Stomach (tissue), 9 donors: Measurements from ENCODE around the gene LAMP5. TPM values are rescaled to one million over a fixed set of nuclear protein-coding genes. Genes with fewer than 3 reads are reported as not detected.

Experiments
- DNase-seq, 2 donors: peaks; one replicate each; pipeline versions ENCODE4 v3.0.0 to v3.0.0-alpha.2; 2013 to 2019
- H3K27ac ChIP-seq, 5 donors: fragments of 200-600 bp in 4 of 5; sonication (generic) in 4 of 5; one replicate each; pipeline ENCODE4 v1.5.1; 2013 to 2019; ENCODE audit warnings: mild to moderate bottlenecking in 1 of 5, moderate library complexity in 1 of 5
- H3K27me3 ChIP-seq, 3 donors: fragments of 200-600 bp; sonication (generic); one replicate each; pipeline ENCODE4 v1.5.1; 2017 to 2019; ENCODE audit warnings: mixed run types in 1 of 3
- H3K36me3 ChIP-seq, 4 donors: fragments of 200-600 bp; sonication (generic); 1 replicate in 3 of 4; 2 replicates in 1 of 4; pipeline ENCODE4 v1.5.1; 2016 to 2019
- H3K4me1 ChIP-seq, 4 donors: fragments of 200-600 bp; sonication (generic); one replicate each; pipeline ENCODE4 v1.5.1; 2016 to 2019
- H3K4me3 ChIP-seq, 4 donors: fragments of 200-600 bp; sonication (generic) in 3 of 4; one replicate each; pipeline ENCODE4 v1.5.1; 2016 to 2019; ENCODE audit warnings: mild to moderate bottlenecking in 1 of 4
- H3K9me3 ChIP-seq, 4 donors: fragments of 200-600 bp; sonication (generic); one replicate each; pipeline ENCODE4 v1.5.1; 2016 to 2019
- EP300 ChIP-seq: sonication (generic); formaldehyde crosslinking; IDR thresholded peaks from one replicate; pipeline ENCODE4 v1.6.1; 2017; ENCODE audit warnings: antibody characterized with exemption
- POLR2A ChIP-seq, 4 donors: fragments of 450-650 bp; IDR thresholded peaks; one replicate each; pipeline ENCODE4 v1.6.1; 2016; ENCODE audit warnings: antibody characterized with exemption in 4 of 4, control low read depth in 2 of 4, mild to moderate bottlenecking in 1 of 4, moderate library complexity in 1 of 4
- POLR2AphosphoS5 ChIP-seq, 3 donors: sonication (generic); formaldehyde crosslinking; IDR thresholded peaks; one replicate each; pipeline ENCODE4 v1.6.1; 2016; ENCODE audit warnings: antibody characterized with exemption in 3 of 3
- WGBS, 5 donors: extraction: QIAGEN DNeasy Blood & Tissue Kit in 3 of 5; methylation state at CpG; one replicate each; pipeline versions ENCODE4 v1.1.5 to v1.1.7; 2013 to 2018; 5-methylcytosine and 5-hydroxymethylcytosine counted together
- intact Hi-C: fragments of 100-400 bp; cut with DNase I; formaldehyde crosslinking; loops from one replicate; pipeline ENCODE4 v1.15.1; 2023; ENCODE audit warnings: low total_unique reads
- polyA plus RNA-seq, 3 donors: library from polyadenylated mRNA; stranded (reverse); fragments of 200-250 nt; gene quantifications; one replicate each; pipeline ENCODE4 v1.2.3, GENCODE V29; 2013
- total RNA-seq, 5 donors: library from RNA; depleted of rRNA; stranded (reverse); fragments of >200 nt; gene quantifications; one replicate each; pipeline versions ENCODE4 v1.1.0 to v1.2.3, GENCODE V29; 2014 to 2016
- TF ChIP-seq, protein P1 (sequence below), 7 experiments: fragments of 450-650 bp in 4 of 7; fragments of 200-600 bp in 3 of 7; sonication (generic) in 3 of 7; IDR thresholded peaks; one replicate each; pipeline ENCODE4 v1.5.1; 2016 to 2019; ENCODE audit warnings: antibody characterized with exemption in 7 of 7, control low read depth in 2 of 7, mild to moderate bottlenecking in 1 of 7
- donor health status: healthy with polysubstance abuse.
- donor health status: Bipolar disorder and iron deficiency.
- donor health status: healthy.

Gene LAMP5
- total and polyA plus RNA-seq, 8 donors, result 0.20 to 2.9 (median 0.52) TPM; not detected in 4

DNA sequence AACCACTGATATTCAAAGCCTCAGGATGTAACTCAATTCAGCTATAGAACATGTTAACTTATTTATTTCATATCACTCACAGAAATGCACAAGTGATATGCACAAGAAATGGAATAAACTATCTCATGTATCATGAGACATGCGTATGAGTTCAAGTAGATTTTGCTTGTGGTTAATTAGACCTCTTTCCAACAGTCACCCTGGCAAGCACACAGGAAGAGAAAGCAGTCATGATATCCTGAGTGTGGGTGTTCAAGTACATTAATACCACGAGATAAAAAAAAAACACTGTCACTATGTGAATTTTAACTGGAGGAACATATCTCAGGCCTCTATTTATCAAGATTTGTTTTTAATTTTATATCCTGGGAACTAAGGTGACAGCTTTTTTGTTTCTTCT is 64.2 kb downstream of the LAMP5 start:
- intact Hi-C loops, result no loop called here
- no peak for TF ChIP-seq POLR2AphosphoS5 (IDR thresholded peaks at IDR 0.05)
- TF ChIP-seq, protein P1, sequence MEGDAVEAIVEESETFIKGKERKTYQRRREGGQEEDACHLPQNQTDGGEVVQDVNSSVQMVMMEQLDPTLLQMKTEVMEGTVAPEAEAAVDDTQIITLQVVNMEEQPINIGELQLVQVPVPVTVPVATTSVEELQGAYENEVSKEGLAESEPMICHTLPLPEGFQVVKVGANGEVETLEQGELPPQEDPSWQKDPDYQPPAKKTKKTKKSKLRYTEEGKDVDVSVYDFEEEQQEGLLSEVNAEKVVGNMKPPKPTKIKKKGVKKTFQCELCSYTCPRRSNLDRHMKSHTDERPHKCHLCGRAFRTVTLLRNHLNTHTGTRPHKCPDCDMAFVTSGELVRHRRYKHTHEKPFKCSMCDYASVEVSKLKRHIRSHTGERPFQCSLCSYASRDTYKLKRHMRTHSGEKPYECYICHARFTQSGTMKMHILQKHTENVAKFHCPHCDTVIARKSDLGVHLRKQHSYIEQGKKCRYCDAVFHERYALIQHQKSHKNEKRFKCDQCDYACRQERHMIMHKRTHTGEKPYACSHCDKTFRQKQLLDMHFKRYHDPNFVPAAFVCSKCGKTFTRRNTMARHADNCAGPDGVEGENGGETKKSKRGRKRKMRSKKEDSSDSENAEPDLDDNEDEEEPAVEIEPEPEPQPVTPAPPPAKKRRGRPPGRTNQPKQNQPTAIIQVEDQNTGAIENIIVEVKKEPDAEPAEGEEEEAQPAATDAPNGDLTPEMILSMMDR (IDR thresholded peaks at IDR 0.05), result no peak
- TF ChIP-seq POLR2A (IDR thresholded peaks at IDR 0.05), result no peak
- TF ChIP-seq EP300, result no peak
- H3K27me3 ChIP-seq, result no peaks in the 10 kb centered on the region
- 48 to 57% (median 51%) methylated on average over 2 of the region's 2 CpGs for WGBS, 5 donors
- no peaks in the 10 kb centered on the region for H3K4me1 ChIP-seq
- no peak for DNase-seq
- H3K9me3 ChIP-seq, result no peaks in the 10 kb centered on the region
- H3K36me3 ChIP-seq, result no peaks in the 10 kb centered on the region
- no peak overlapping the region for H3K4me3 ChIP-seq
- no peak overlapping the region for H3K27ac ChIP-seq
